WERI-Rb-1 (cell line): ENCODE measurements around the gene FAM210B.
"Not testable (repeated sequence)": the region's sequence is repeated elsewhere in the genome, so short reads cannot be mapped to it uniquely, and the experiment has no call there.

Experiments
- DNase-seq: peaks from one replicate; pipeline ENCODE4 v3.0.0-alpha.2; 2020
- H3K27ac ChIP-seq: fragments of 250-450 bp; sonication (Bioruptor Pico); 2 replicates; pipeline ENCODE4 v1.5.1; 2020; ENCODE audit warnings: mild to moderate bottlenecking, moderate library complexity
- H3K27me3 ChIP-seq: fragments of 250-450 bp; sonication (Bioruptor Pico); 2 replicates; pipeline ENCODE4 v1.5.1; 2021; ENCODE audit warnings: mild to moderate bottlenecking, low read depth, moderate library complexity; ENCODE audit not compliant: insufficient read depth, severe bottlenecking
- H3K36me3 ChIP-seq: fragments of 250-450 bp; sonication (Bioruptor Pico); 2 replicates; pipeline ENCODE4 v1.5.1; 2020; ENCODE audit warnings: mild to moderate bottlenecking, moderate library complexity
- H3K4me3 ChIP-seq: 2 replicates; pipeline ENCODE4 v1.5.1; 2011; ENCODE audit warnings: low read depth, mild to moderate bottlenecking, control low read depth, low read length
- H3K9me3 ChIP-seq: fragments of 250-450 bp; sonication (Bioruptor Pico); 2 replicates; pipeline ENCODE4 v1.5.1; 2021; ENCODE audit warnings: mild to moderate bottlenecking, moderate library complexity; ENCODE audit not compliant: severe bottlenecking
- CTCF ChIP-seq: IDR thresholded peaks from 2 replicates; pipeline ENCODE4 v1.5.1; 2011; ENCODE audit warnings: low read depth, mild to moderate bottlenecking, control low read depth, inconsistent platforms, low read length

Gene FAM210B

DNA sequence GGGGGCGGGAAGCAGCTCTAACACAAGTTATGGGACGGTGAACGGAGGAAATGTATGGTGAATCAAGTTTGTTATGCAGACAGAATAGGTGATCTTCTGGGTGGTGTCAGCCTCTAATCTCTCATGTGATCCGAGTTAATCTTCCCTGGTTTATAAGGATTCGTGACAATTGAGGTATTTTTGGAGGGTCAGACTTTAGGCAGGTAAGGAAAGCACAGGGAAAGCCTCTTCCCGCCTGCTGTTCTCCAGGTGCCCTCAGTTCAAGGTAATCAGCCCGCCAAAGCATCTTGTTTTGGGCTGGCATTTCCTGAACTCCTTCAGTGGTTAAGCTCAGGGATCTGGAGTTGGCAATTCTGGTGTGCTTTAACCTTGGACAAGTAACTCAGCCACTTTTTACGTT is 34.9 kb downstream of the FAM210B start:
- Histone ChIP-seq H3K4me3 (peak overlapping the region; percentile 84), H3K9me3 (no peaks in the 10 kb centered on the region), H3K27ac (no peak overlapping the region; the same call in 1 of the 2 replicates), H3K27me3 (no peaks in the 10 kb centered on the region), H3K36me3 (peaks cover 57% of the 10 kb centered on the region)
- no peak for DNase-seq
- TF ChIP-seq CTCF: no peak

DNA sequence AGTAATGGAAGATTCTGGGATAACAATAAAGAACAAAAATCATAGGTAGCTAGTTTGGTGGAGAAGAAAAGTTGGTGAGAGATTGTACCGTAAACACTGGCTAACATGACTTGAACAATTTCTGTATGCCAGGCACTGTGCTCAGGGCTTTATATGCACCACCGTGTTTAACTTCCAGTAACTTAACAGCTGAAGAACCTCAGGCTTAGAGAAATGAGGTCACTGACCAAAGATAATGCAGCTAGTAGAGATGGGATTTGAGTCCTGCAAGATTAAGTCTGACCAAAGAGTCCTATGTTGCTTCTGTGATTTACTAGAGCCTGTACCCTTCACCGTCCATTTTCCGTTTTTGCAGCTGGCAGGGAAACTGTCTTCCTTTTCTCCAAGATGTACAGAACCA is 36.4 kb downstream of the FAM210B start:
- Histone ChIP-seq H3K27me3 (no peaks in the 10 kb centered on the region), H3K27ac (no peak overlapping the region), H3K36me3 (peaks cover 57% of the 10 kb centered on the region), H3K4me3 (no peak overlapping the region), H3K9me3 (no peaks in the 10 kb centered on the region)
- no peak for TF ChIP-seq CTCF
- DNase-seq: no peak

DNA sequence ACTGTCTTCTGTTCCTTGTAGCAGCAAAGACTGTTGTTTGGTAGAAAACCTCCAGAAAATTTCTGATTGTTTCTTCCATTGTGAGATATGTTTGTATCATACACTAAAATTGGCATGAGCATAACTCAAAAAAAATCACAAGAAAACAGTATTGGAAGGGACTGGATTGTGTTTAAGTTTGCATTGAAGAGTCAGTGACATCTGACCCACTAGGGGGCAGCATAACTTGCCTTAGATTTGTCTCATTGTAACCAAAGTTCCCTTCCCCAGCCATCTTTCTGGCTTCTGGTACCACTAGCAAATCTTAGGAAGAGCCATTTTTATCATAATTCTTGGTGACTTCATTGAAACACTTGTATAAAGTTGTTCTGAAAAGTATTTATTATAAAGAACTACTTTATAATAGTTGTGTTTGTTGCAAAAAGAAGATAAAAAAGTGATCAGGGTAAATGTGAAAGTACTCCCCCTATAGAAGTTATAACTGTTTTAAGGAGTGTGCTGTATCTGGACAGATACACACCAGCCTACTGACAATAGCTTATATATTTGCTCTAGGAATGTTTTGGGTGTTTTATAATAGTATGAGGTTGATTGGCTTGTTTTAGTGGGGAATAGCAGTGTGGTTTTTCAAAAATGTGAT is 41.3 kb downstream of the FAM210B start:
- peak; percentile 76 for TF ChIP-seq CTCF
- H3K27me3 ChIP-seq: no peaks in the 10 kb centered on the region
- DNase-seq: peak; percentile 40
- no peak overlapping the region for H3K4me3 ChIP-seq
- H3K36me3 ChIP-seq: peaks cover 94% of the 10 kb centered on the region
- H3K27ac ChIP-seq: no peak overlapping the region
- no peaks in the 10 kb centered on the region for H3K9me3 ChIP-seq

GRCh38 chr20:56403465-56403864 is 44.7 kb downstream of the FAM210B start:
- TF ChIP-seq CTCF: no peak
- Histone ChIP-seq H3K9me3 (no peaks in the 10 kb centered on the region), H3K27ac (no peak overlapping the region), H3K4me3 (no peak overlapping the region), H3K27me3 (no peaks in the 10 kb centered on the region), H3K36me3 (peaks cover 86% of the 10 kb centered on the region)
- DNase-seq: no peak

- H3K27ac ChIP-seq, H3K4me3 ChIP-seq, H3K27me3 ChIP-seq, H3K9me3 ChIP-seq, DNase-seq: not testable (repeated sequence)
- H3K36me3 ChIP-seq: peaks cover 67% of the 10 kb centered on the region
Observed at GRCh38 chr20:56405356-56405755, 46.6 kb downstream of the FAM210B start.

DNA sequence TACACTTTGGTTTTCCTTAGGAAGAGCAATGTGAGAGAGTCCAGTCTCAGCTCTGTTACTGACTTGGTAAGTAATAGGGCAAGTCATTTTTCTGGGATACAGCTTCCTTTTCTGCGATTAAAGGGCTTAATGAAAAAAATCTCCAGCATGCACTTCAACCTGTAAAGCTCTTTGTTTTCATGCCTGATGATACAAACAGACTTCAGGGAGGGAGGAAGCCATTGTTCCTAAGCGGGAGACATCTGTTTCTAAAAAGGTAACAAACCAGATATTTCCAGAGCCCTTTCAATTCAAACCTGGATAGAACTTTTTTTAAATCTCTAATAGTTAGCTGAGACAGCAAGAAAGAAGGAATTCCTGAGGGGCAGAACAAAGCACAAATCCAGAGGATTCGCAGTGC is 48.1 kb downstream of the FAM210B start:
- Histone ChIP-seq H3K36me3 (peaks cover 51% of the 10 kb centered on the region), H3K9me3 (no peaks in the 10 kb centered on the region), H3K27ac (no peak overlapping the region), H3K4me3 (no peak overlapping the region), H3K27me3 (no peaks in the 10 kb centered on the region)
- no peak for TF ChIP-seq CTCF
- DNase-seq: no peak
